GM12878 (cell line): Measurements from ENCODE around the gene PIGL. TPM values are rescaled to one million over a fixed set of nuclear protein-coding genes. Genes with fewer than 3 reads are reported as not detected.

ENCODE experiments used
- ATAC-seq: fragments of 200-7000 bp; cut with Tn5 transposase; 3 replicates; pipeline ENCODE4 v1.9.1; 2020; ENCODE audit warnings: mild to moderate bottlenecking, moderate library complexity
- BruUV-seq: library from RNA; stranded (reverse); fragments of 400-500 nt; replicated peaks from 2 replicates; lab custom pipeline; 2021; lab: Mats Ljungman, UMichigan
- CTCF ChIA-PET: fragments of 300-600 bp; sonication (Branson Sonifier 250); formaldehyde crosslinking; extraction: SDS; loops from one replicate; lab custom pipeline; 2021; ENCODE audit warnings: inconsistent platforms; lab: Yijun Ruan, JAX
- POLR2A ChIA-PET: fragments of 350-600 bp; formaldehyde crosslinking; extraction: SDS; loops from one replicate; lab custom pipeline; 2021; ENCODE audit warnings: inconsistent platforms; lab: Charles Lee
- RAD21 ChIA-PET: fragments of 300-600 bp; sonication (Branson Sonifier 250); formaldehyde crosslinking; loops from one replicate; lab custom pipeline; 2023; ENCODE audit warnings: antibody characterized with exemption; ENCODE audit not compliant: unreplicated experiment; lab: Charles Lee
- SMC1A ChIA-PET: fragments of 300-600 bp; sonication (Branson Sonifier 250); formaldehyde crosslinking; loops from one replicate; lab custom pipeline; 2023; ENCODE audit not compliant: unreplicated experiment, uncharacterized antibody; lab: Charles Lee
- DNase-seq: peaks from one replicate; pipeline ENCODE4 v3.0.0-alpha.2; 2011; ENCODE audit warnings: low read depth, low spot score
- FAIRE-seq: peaks from 3 replicates; lab custom pipeline; 2011; peaks lifted over from hg19 to GRCh38; lab: Jason Lieb, UNC
- H2AFZ ChIP-seq: 2 replicates; pipeline ENCODE4 v1.6.0; 2011; ENCODE audit warnings: low read depth, low read length, control low read depth; ENCODE audit not compliant: control insufficient read depth
- H3K27ac ChIP-seq: 2 replicates; pipeline ENCODE4 v1.5.1; 2011; ENCODE audit warnings: control low read depth; ENCODE audit not compliant: control insufficient read depth, insufficient read depth
- H3K27me3 ChIP-seq, 2 experiments: replicated peaks in 1 of 2; 2 replicates each; pipeline versions ENCODE4 v1.6.0 to v1.6.1; 2011; ENCODE audit warnings: low read length in 1 of 2; ENCODE audit not compliant: control insufficient read depth in 2 of 2, insufficient read depth in 2 of 2
- H3K36me3 ChIP-seq, 2 experiments: 2 replicates each; pipeline ENCODE4 v1.5.1; 2011; ENCODE audit warnings: low read length in 1 of 2; ENCODE audit not compliant: control insufficient read depth in 2 of 2, insufficient read depth in 2 of 2
- H3K4me1 ChIP-seq: 2 replicates; pipeline ENCODE4 v1.6.1; 2011; ENCODE audit warnings: mild to moderate bottlenecking, low read length, moderate library complexity, mixed read lengths; ENCODE audit not compliant: control insufficient read depth, insufficient read depth
- H3K4me2 ChIP-seq: 2 replicates; pipeline ENCODE4 v1.6.0; 2011; ENCODE audit warnings: control low read depth; ENCODE audit not compliant: control insufficient read depth, insufficient read depth
- H3K4me3 ChIP-seq: fragments of 200-600 bp; sonication (generic); 2 replicates; pipeline ENCODE4 v1.5.1; 2016
- H3K79me2 ChIP-seq: 2 replicates; pipeline ENCODE4 v1.6.0; 2011; ENCODE audit warnings: low read length; ENCODE audit not compliant: control insufficient read depth, insufficient read depth
- H3K9ac ChIP-seq: 2 replicates; pipeline ENCODE4 v1.8.0; 2011; ENCODE audit warnings: low read length, control low read depth, mixed read lengths; ENCODE audit not compliant: control insufficient read depth, insufficient read depth
- H3K9me3 ChIP-seq: replicated peaks from 3 replicates; pipeline ENCODE4 v1.5.1; 2011; ENCODE audit warnings: mild to moderate bottlenecking, low read length; ENCODE audit not compliant: control insufficient read depth, insufficient read depth
- H4K20me1 ChIP-seq: 2 replicates; pipeline ENCODE4 v1.6.0; 2011; ENCODE audit not compliant: control insufficient read depth, insufficient read depth
- BACH1 ChIP-seq: fragments of 450-650 bp; IDR thresholded peaks from 2 replicates; pipeline ENCODE4 v1.6.1; 2017; ENCODE audit warnings: mild to moderate bottlenecking, borderline replicate concordance
- CBX3 ChIP-seq: fragments of 200-600 bp; sonication (generic); IDR thresholded peaks from 2 replicates; pipeline ENCODE4 v1.6.1; 2016; ENCODE audit warnings: low read depth, borderline replicate concordance
- CHD2 ChIP-seq: IDR thresholded peaks from 2 replicates; pipeline ENCODE4 v1.6.1; 2011; ENCODE audit warnings: low read depth, low read length, improper control_type of control experiment, borderline replicate concordance
- EP300 ChIP-seq, 2 experiments: fragments of 150-350 bp in 1 of 2; IDR thresholded peaks; 2 replicates each; pipeline ENCODE4 v1.6.1; 2011 to 2012; ENCODE audit warnings: low read depth in 2 of 2, low read length in 2 of 2, borderline replicate concordance in 1 of 2, improper control_type of control experiment in 1 of 2, inconsistent platforms in 1 of 2; ENCODE audit not compliant: control insufficient read depth in 1 of 2
- EZH2 ChIP-seq: IDR thresholded peaks from 2 replicates; pipeline ENCODE4 v1.6.1; 2012; ENCODE audit warnings: low read depth, mild to moderate bottlenecking, control low read depth, inconsistent platforms, low read length, borderline replicate concordance; ENCODE audit not compliant: control insufficient read depth
- FOXK2 ChIP-seq: fragments of 450-650 bp; IDR thresholded peaks from 2 replicates; pipeline ENCODE4 v1.6.1; 2017; ENCODE audit warnings: mild to moderate bottlenecking, moderate library complexity
- HDAC6 ChIP-seq: fragments of 200-600 bp; sonication (generic); IDR thresholded peaks from one replicate; pipeline ENCODE4 v1.8.0; 2017; ENCODE audit warnings: antibody characterized with exemption; ENCODE audit not compliant: unreplicated experiment
- MYC ChIP-seq: IDR thresholded peaks from 2 replicates; pipeline ENCODE4 v1.6.1; 2011; ENCODE audit warnings: mild to moderate bottlenecking, low read length, moderate library complexity, inconsistent platforms; ENCODE audit not compliant: insufficient read depth, insufficient replicate concordance, insufficient read length, severe bottlenecking
- RBBP5 ChIP-seq: fragments of 200-600 bp; sonication (generic); conservative IDR thresholded peaks from 2 replicates; pipeline ENCODE4 v1.6.1; 2016
- SMAD1 ChIP-seq: fragments of 450-650 bp; IDR thresholded peaks from 2 replicates; pipeline ENCODE4 v1.6.1; 2018; ENCODE audit warnings: mild to moderate bottlenecking, low read depth; ENCODE audit not compliant: partially characterized antibody
- SMC3 ChIP-seq: IDR thresholded peaks from 2 replicates; pipeline ENCODE4 v1.6.1; 2011; ENCODE audit warnings: low read length, improper control_type of control experiment, borderline replicate concordance
- TBL1XR1 ChIP-seq: IDR thresholded peaks from 2 replicates; pipeline ENCODE4 v1.6.1; 2012; ENCODE audit warnings: low read depth, low read length, improper control_type of control experiment
- YY1 ChIP-seq: IDR thresholded peaks from 2 replicates; pipeline ENCODE4 v1.6.1; 2011; ENCODE audit warnings: low read depth, mild to moderate bottlenecking, low read length
- WGBS: methylation state at CpG from one replicate; pipeline ENCODE4 v1.1.6; 2016; ENCODE audit warnings: low lambda C conversion rate; ENCODE audit not compliant: insufficient replicate concordance, insufficient coverage; ENCODE audit errors: missing lambda C conversion rate; 5-methylcytosine and 5-hydroxymethylcytosine counted together
- in situ Hi-C: fragments of 300-500 bp; cut with MboI; formaldehyde crosslinking; loops from 9 replicates; pipeline ENCODE4 v1.14.3; 2018; ENCODE audit warnings: mixed read lengths
- intact Hi-C: fragments of 100-400 bp; cut with micrococcal nuclease; formaldehyde crosslinking; loops from one replicate; pipeline ENCODE4 v1.14.2; 2022; ENCODE audit not compliant: unreplicated experiment
- polyA plus RNA-seq, 11 experiments: library from polyadenylated mRNA; depleted of rRNA in 4 of 11; unstranded in 6 of 11; stranded (reverse) in 5 of 11; fragments of >200 nt; fragmentation: Nextera tagmentation in 4 of 11; fragmentation: Illumina TruSeq in 1 of 11; extraction: Ambion mirVana in 4 of 11; extraction: Trizol in 1 of 11; gene quantifications; 1 replicate in 1 of 11; 2 replicates in 10 of 11; pipeline versions ENCODE4 v1.2.1 to v1.2.3, GENCODE V29; 2011 to 2016; ENCODE audit warnings: inconsistent platforms in 2 of 11, missing spikeins in 2 of 11, low read depth in 1 of 11
- total RNA-seq, 4 experiments: library from RNA; depleted of rRNA in 3 of 4; stranded (reverse); fragments of >200 nt in 3 of 4; fragmentation: Illumina TruSeq in 1 of 4; extraction: Trizol in 1 of 4; gene quantifications; 2 replicates each; pipeline versions ENCODE4 v1.2.1 to v1.2.3, GENCODE V29; 2013 to 2021
- TF ChIP-seq, protein P1 (sequence below): IDR thresholded peaks from 2 replicates; pipeline ENCODE4 v1.6.1; 2011; ENCODE audit warnings: low read depth, low read length, improper control_type of control experiment, borderline replicate concordance
- TF ChIP-seq, protein P2 (sequence below): fragments of 450-650 bp; formaldehyde crosslinking; IDR thresholded peaks from 2 replicates; pipeline ENCODE4 v1.5.0; 2022; ENCODE audit warnings: mild to moderate bottlenecking, missing genetic modification characterization
- TF ChIP-seq, protein P3 (sequence below), 3 experiments: IDR thresholded peaks in 2 of 3; conservative IDR thresholded peaks in 1 of 3; 2 replicates each; pipeline ENCODE4 v1.5.1; 2011; ENCODE audit warnings: low read depth in 3 of 3, low read length in 3 of 3, mild to moderate bottlenecking in 3 of 3, control low read depth in 2 of 3, moderate library complexity in 2 of 3, inconsistent platforms in 1 of 3, mixed read lengths in 1 of 3; ENCODE audit not compliant: control insufficient read depth in 2 of 3, insufficient read depth in 1 of 3; ENCODE audit errors: extremely low read depth in 1 of 3
- TF ChIP-seq, protein P4 (sequence below): fragments of 450-650 bp; IDR thresholded peaks from 2 replicates; pipeline ENCODE4 v1.6.1; 2017; ENCODE audit warnings: low read depth, mild to moderate bottlenecking, moderate library complexity

The PIGL gene
- total and polyA plus RNA-seq, 10 of the 15 experiments (the other 5 are each of a cell fraction or from before 2014, with no cell fraction given): 25.9 to 52.5 (median 30.2) TPM

DNA sequence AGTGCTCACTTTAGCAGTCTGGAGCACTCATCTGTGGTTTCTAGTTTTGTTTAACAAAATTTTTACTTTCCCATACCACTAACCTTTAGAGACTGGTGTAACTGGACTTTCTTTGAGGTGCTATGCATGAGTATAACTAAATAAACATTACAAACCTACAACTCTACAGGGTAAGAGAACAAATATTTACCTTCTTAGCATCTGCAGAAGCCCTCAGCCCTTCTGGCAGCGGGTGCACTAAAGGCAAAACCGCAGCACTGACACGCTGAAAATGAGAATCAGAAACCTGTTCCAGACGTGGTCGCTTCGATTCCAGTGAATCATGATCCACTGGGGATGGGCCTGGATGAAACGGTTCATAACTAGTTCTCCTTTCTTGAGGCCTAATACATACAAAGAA, 45.4 kb upstream of the PIGL start:
- ATAC-seq (no peak), DNase-seq (no peak), FAIRE-seq (no peak)
- BruUV-seq: no TSS peak
- ChIA-PET CTCF (no interaction called here), POLR2A (no interaction called here), SMC1A (no interaction called here), RAD21 (no interaction called here)
- intact Hi-C loops: no loop called here
- H3K4me1 ChIP-seq: no peaks in the 10 kb centered on the region
- H3K4me2 ChIP-seq: no peak overlapping the region
- H4K20me1 ChIP-seq: no peaks in the 10 kb centered on the region
- H2AFZ ChIP-seq: no peak overlapping the region
- no peak overlapping the region for H3K9ac ChIP-seq
- no peak overlapping the region for H3K27ac ChIP-seq
- H3K27me3 ChIP-seq: no peaks in the 10 kb centered on the region
- H3K79me2 ChIP-seq: peaks cover 5% of the 10 kb centered on the region
- H3K9me3 ChIP-seq: no peaks in the 10 kb centered on the region; the same call in 2 of the 3 replicates
- in situ Hi-C loops: no loop called here
- WGBS: 86% methylated on average over 7 of the region's 7 CpGs
- H3K4me3 ChIP-seq: no peak overlapping the region
- peaks cover 0 to 15% of the 10 kb centered on the region in 2 experiments; a peak in 3 of 4 replicates for H3K36me3 ChIP-seq
- TF ChIP-seq, protein P1, sequence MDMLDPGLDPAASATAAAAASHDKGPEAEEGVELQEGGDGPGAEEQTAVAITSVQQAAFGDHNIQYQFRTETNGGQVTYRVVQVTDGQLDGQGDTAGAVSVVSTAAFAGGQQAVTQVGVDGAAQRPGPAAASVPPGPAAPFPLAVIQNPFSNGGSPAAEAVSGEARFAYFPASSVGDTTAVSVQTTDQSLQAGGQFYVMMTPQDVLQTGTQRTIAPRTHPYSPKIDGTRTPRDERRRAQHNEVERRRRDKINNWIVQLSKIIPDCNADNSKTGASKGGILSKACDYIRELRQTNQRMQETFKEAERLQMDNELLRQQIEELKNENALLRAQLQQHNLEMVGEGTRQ: no peak
- TF ChIP-seq, protein P2, sequence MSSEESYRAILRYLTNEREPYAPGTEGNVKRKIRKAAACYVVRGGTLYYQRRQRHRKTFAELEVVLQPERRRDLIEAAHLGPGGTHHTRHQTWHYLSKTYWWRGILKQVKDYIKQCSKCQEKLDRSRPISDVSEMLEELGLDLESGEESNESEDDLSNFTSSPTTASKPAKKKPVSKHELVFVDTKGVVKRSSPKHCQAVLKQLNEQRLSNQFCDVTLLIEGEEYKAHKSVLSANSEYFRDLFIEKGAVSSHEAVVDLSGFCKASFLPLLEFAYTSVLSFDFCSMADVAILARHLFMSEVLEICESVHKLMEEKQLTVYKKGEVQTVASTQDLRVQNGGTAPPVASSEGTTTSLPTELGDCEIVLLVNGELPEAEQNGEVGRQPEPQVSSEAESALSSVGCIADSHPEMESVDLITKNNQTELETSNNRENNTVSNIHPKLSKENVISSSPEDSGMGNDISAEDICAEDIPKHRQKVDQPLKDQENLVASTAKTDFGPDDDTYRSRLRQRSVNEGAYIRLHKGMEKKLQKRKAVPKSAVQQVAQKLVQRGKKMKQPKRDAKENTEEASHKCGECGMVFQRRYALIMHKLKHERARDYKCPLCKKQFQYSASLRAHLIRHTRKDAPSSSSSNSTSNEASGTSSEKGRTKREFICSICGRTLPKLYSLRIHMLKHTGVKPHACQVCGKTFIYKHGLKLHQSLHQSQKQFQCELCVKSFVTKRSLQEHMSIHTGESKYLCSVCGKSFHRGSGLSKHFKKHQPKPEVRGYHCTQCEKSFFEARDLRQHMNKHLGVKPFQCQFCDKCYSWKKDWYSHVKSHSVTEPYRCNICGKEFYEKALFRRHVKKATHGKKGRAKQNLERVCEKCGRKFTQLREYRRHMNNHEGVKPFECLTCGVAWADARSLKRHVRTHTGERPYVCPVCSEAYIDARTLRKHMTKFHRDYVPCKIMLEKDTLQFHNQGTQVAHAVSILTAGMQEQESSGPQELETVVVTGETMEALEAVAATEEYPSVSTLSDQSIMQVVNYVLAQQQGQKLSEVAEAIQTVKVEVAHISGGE (CRISPR knock-in tag): no peak
- no peak for TF ChIP-seq HDAC6
- TF ChIP-seq YY1: no peak
- no peak for TF ChIP-seq RBBP5
- TF ChIP-seq, protein P3, sequence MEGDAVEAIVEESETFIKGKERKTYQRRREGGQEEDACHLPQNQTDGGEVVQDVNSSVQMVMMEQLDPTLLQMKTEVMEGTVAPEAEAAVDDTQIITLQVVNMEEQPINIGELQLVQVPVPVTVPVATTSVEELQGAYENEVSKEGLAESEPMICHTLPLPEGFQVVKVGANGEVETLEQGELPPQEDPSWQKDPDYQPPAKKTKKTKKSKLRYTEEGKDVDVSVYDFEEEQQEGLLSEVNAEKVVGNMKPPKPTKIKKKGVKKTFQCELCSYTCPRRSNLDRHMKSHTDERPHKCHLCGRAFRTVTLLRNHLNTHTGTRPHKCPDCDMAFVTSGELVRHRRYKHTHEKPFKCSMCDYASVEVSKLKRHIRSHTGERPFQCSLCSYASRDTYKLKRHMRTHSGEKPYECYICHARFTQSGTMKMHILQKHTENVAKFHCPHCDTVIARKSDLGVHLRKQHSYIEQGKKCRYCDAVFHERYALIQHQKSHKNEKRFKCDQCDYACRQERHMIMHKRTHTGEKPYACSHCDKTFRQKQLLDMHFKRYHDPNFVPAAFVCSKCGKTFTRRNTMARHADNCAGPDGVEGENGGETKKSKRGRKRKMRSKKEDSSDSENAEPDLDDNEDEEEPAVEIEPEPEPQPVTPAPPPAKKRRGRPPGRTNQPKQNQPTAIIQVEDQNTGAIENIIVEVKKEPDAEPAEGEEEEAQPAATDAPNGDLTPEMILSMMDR (IDR thresholded peaks at IDR 0.05 in 2 of 3, conservative IDR thresholded peaks at IDR 0.05 in 1 of 3; ENCODE audit: control insufficient read depth in 2 of 3, extremely low read depth in 1 of 3, insufficient read depth in 1 of 3, low read depth in 3 of 3, low read length in 3 of 3): no peak
- TF ChIP-seq, protein P4, sequence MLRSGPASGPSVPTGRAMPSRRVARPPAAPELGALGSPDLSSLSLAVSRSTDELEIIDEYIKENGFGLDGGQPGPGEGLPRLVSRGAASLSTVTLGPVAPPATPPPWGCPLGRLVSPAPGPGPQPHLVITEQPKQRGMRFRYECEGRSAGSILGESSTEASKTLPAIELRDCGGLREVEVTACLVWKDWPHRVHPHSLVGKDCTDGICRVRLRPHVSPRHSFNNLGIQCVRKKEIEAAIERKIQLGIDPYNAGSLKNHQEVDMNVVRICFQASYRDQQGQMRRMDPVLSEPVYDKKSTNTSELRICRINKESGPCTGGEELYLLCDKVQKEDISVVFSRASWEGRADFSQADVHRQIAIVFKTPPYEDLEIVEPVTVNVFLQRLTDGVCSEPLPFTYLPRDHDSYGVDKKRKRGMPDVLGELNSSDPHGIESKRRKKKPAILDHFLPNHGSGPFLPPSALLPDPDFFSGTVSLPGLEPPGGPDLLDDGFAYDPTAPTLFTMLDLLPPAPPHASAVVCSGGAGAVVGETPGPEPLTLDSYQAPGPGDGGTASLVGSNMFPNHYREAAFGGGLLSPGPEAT: no peak
- TF ChIP-seq CBX3: no peak
- no peak for TF ChIP-seq EZH2
- no peak for TF ChIP-seq MYC
- no peak for TF ChIP-seq FOXK2
- TF ChIP-seq BACH1: no peak
- TF ChIP-seq CHD2: no peak
- TF ChIP-seq SMC3: no peak
- no peak for TF ChIP-seq EP300 (IDR thresholded peaks at IDR 0.05; ENCODE audit: borderline replicate concordance in 1 of 2, control insufficient read depth in 1 of 2, low read depth in 2 of 2, low read length in 2 of 2)
- no peak for TF ChIP-seq TBL1XR1
- TF ChIP-seq SMAD1: no peak
